Measurements from ENCODE around the gene MATR3.

MATR3 gene

DNA sequence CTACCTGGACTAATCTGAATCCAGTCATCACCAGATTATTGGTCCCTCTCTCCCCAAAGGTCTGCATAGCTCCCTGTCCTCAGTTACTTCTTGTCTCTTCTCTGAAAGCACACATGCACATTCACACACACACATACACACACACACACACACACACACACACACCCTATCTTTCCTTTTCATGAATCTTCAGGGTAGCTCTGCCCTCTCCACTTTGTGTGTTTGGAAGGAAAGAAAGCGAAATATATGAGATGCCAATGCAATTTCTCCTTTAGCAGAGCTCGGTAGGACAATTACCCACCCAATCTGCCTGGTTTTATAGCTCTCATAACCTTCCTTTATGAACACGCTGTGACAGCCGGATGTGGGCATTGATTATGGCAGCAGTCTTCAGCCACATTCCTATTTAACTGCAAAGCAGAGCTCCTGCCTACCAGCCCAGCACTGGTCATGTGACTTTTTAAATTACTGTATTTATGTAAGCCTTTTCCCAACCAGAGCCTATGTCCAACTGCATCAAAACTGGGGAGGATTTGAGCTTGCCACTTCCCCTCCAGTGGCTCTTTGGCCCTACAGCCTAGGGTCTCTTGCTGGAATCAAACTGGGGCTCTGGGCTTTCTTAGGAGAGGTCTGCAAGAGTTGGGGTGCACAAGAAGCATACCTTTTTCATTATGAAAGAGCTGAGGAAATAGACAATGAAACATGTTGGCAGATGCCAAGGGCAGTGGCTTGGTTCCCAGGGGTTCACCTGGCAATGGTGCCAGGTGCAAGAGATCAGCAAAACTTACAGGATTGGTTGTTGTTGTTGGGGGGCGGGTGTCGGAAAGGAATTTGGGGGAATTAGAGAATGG, 20.8 kb upstream of the MATR3 start:
- DNase-seq, result no peak

DNA sequence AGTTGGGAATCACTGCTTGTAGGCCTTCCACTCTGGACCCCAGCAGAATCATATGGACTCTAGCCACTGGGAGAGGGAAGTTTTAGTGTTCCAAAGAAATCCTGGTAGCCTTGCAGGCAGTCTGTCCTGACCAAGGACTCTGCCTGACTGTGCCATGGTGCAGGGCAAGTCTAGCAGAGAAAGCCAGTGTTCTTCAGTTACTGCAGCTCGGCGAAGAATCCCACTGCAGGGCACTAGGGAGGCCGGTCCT, 20.3 kb upstream of the MATR3 start:
- DNase-seq, result no peak

DNA sequence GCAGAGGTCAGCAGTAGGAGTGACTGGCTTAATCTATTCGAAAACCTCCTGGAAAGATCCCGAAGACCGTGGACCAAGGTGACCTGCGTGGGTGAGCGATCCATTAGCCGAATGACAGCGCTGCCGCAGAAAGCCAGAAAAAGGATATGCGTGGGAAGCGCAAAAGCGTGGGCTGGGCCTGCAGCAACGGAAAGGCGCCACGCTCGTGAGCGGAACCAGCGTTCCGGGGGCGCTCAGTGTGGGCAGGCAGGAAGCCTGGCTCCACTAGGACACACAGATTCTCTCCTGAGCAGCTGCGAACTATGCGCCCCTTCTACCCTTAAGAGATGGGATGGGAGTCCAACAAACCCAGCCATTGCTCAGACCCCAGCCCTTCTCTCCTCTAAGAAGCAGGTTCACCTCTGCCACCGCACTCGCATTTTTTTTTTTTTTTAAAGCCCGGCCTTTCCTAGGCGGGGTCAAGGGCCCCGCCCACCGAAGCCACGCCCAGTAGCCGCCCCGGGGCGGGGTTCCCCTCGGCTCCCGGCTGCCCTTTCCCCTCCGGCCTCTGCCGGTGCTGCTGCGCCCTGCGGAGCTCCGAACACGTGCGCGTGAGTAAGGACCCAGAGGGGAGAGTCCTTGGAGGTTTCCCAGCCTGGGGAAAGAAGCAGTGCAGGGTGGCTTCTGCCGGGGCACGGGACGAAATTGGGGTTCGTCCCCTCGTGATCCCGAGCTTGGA, 19.8 kb upstream of the MATR3 start:
- DNase-seq, result peak; percentile 76

DNA sequence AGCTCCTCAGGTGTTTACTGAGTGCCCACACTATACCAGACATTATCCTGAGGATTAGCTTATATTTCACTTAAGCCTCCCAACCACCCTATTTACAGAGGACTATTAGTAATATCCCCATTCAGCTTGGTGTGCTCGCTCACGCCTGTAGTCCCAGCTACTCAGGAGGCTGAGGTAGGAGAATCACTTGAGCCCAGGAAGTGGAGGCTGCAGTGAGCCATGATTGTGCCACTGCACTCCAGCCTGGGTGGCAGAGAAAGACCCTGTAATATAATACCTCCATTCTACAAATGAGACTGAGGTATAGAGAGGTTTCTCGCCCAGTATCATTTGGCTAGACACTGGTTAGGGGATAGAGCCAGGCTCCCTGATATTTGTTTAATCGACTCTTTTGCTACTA, 18.0 kb upstream of the MATR3 start:
- no peak for DNase-seq

DNA sequence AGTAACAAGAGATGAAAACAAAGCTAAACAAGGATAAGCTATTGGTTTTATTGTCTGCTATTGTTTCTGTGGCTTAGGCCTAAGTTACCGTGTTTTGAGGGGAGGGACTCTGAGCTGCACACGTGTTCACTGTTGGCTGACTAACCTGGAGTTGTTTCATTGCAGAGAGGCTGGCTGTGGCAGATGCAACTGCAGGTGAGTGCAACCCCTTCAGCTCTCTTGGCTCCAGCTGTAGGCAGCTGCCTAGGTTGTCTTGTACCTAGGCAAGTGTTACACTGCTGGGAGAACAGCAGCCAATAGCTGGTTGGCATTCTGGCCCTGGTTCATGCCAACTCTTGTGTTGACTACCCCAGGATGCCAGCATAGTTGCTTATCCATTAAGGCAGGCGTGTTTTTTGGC, 17.6 kb upstream of the MATR3 start:
- DNase-seq, result no peak

DNA sequence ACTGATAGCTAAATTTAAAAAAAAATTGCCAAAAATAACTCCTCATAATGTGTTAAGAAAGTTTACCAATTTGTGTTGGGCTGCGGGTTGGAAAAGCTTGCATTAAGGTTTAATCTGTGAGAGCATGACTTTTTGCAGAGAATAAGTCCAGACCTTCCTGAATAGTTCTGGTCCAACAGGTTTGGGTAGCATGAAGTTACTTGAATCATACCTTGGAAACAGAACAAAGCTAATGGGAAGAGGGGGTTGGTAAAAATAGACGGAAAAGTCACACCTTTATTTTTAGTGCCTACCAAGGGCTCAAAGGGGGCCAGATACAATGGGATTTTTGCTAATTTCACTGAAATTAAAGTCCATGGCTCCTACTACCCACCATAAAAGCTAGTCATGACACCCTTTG, 17.1 kb upstream of the MATR3 start:
- DNase-seq, result no peak

DNA sequence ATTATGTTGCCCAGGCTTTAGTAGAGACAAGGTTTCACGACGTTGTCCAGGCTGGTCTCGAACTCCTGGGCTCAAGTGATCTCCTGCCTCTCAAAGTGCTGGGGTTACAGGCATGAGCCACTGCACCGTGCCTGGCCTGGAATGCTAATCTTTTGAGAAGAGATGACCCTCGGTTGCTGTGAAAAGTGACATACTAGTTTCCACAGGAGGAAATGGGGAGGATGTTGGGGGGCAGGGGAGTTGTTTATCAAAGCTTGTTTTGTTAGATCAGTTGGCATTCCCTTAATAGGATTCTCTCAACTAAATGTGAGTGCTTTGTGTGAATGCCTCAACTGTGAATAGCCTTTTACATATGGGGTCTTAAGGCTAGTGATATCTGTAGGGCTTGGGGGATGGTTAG, 16.4 kb upstream of the MATR3 start:
- DNase-seq, result no peak

DNA sequence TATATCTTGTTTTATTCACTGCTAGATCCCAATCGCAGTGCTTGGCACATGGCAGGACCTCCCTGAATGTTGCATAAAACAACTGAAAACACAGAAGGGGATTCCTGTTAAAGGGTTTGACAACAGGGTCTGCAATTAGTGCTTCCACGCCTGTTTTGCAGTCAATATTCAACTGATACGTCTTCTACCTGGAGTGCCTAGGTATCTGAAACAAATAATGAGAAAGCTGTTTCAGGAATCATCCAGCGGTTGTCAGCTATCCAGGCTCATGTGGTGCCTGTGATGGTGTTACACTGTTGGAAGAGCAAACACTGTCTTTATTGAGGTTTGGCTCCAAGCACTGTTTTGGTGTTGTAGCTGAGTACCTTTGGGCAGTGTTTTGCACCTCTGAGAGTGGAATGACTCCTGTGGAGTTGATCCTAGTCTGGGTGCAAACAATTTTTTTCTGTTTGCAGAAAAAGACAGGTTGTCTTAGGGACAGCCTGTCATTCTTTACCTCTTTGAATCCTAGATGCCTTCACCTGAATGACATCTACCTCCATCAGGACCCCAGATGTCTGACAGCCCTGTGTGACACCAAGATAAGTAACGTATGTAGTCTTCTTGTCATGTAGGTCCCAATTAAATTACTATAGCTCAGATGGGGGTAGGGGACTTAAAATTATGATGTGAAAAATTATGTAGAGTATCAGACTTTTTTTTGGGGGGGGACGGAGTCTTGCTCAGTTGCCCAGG, 14.8 kb upstream of the MATR3 start:
- no peak for DNase-seq

DNA sequence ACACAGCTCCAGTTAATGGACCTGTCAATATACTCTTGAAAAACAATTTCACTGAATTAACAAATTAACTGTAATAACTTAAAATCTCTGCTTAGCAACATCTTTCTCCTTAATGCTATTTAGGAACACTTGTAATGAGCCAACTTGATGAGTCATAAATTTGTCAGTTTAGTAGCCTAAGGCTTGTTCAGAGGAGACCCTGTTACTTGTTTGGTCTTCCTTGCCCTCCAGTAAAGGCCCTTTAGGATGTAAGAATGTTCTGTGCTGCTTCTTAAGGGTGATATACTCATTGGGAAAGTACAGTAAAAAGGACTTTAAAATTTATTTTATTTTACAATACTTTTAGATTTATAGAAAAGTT, 11.4 kb upstream of the MATR3 start:
- DNase-seq, result no peak

DNA sequence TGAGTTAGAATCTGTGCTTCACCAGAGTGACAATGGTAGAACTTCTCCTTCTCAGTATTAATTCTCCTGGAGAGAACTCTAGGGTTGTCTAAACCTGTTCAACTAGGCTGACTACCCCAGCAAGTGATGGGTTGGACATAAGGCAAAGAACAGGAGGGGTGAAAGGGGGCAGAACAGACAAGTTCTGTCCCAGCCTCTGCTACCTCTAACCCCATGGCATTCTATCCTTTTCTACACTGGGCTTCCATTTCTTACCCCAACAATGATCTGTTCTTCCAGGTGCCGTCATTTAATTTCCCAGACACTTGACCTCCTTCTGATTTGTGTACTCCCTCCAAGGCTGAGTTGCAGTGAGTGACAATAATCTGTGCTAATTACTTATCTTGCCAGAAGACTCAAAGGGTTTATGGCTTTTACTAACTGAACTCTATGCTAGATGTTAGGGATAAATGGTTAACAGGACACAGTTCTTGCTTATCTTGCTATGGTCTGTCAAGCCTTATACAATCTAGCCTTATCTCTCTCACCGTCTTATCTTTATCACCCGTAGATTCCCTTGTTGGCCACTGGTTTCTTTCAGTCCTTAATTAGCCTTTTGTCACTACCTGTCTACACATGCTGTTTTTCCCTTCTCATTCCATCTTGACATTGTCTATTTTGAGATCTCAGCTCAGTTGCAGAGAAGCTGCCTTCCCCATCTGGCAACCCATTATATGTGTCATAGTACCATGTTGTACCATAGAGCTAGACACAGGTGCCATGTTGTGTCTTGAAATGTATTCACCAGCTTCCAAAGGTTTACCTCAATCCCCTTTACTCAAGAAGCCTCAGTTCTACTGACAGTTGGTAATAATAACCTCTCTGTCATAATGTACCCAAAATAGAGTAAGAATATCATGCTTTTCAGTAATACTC, 10.0 kb upstream of the MATR3 start:
- DNase-seq, result no peak

DNA sequence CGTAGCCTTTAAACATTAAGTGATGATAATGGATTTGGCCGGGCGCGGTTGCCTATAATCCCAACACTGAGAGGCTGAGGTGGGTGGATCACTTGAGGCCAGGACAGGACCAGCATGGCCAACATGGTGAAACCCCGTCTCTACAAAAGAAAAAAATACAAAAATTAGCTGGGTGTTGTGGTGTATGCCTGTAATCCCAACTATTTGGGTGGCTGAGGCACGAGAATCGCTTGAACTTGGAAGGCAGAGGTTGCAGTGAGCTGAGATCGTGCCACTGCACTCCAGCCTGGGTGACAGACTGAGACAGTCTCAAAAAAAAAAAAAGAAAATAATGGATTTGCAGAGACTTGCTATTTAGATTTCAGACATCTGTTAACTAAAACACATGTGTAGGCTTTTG, 9.2 kb upstream of the MATR3 start:
- no peak for DNase-seq

DNA sequence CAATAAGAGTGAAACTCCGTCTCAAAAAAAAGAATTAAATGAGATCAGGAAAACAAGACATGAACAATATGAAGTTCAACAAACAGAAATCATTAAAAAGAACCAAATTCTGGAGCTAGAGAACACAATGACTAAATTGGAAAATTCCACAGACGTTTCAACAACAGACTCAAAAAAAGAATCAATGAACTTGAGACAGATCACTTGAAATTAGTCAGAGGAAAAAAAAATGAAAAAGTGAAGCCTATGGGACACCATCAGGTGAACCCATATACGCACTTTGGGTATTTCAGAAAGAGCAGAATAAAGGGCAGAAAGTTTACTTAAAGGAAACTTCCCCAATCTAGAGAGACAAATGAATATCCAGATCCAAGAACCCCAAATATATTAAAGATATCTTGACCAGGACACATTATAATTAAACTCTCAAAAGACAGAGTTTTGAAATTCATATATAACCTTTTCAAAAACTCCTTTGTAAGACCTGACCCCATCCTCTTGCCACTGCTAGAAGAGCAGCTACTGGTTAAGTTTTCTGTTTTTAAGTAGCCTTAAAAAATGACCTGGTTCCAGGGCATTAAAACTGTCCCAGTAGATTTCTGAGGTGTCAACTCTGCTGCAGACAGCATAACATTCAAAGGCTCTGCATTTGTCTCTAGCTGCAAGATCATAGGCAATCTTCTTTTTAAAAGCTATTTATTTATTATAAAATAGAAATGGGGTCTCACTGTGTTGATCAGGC, 7.7 kb upstream of the MATR3 start:
- DNase-seq, result no peak

DNA sequence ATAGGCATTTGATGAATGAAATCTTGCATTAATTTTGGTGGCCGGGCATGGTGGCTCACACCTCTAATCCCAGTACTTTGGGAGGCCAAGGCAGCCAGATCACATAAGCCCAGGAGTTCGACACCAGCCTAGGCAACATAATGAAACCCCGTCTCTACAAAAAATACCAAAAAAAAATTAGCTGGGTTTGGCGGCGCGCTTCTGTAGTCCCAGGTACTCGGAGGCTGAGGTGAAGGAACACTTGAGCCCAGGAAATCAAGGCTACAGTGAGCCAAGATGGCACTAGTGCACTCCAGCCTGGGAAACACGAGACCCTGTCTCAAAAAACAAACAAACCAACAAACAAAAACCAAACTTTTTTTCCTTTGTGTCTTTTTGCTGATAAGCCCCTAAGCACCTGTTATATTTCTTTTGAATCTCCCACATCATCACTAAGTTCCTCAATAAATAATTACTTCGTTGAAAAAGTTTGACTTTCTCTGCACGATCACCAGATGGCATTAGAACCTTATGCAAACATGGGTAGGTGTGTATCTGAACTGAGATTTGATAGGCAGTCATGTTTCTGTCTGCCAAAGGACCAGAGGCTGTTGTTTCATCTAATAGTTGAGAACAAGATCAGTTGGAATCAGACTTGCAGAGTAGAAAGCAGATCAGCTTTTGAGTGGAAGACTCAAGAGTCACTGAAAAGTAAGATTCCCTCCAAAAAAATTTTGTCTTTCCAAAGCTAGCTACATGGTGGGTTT, 5.5 kb upstream of the MATR3 start:
- no peak for DNase-seq

DNA sequence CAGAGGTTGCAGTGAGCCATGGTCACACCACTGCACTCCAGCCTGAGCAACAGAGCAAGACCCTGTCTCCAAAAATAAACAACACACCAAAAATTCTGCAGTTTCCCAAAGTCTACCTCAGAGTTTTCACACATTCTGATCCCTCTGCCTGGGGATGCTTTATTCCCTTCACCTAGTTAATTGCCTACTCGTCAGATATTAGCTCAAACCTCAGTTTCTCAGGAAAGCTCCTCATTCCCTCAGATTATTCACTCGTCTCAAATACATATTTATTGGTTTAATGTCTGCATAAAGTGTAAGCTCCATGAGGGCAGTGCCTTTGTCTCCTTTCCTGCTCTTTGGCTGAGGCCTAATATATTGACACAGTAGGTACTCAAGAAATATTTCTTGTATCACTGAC, 2.5 kb upstream of the MATR3 start:
- DNase-seq, result no peak

DNA sequence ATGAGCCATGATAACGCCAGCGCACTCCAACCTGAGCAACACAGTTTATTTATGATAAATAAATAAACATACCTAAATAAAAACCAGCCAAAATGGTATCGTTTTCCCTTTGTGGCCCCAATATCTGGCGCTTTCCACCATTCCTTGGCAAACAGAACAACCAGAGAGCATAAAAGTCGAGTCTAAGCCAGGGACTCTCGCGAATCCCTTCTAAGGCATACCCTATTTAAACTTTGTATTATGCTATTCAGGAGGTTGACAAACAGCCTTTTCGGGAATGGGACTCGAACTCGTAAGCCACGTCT, 386 bp upstream of the MATR3 start:
- no peak for DNase-seq

DNA sequence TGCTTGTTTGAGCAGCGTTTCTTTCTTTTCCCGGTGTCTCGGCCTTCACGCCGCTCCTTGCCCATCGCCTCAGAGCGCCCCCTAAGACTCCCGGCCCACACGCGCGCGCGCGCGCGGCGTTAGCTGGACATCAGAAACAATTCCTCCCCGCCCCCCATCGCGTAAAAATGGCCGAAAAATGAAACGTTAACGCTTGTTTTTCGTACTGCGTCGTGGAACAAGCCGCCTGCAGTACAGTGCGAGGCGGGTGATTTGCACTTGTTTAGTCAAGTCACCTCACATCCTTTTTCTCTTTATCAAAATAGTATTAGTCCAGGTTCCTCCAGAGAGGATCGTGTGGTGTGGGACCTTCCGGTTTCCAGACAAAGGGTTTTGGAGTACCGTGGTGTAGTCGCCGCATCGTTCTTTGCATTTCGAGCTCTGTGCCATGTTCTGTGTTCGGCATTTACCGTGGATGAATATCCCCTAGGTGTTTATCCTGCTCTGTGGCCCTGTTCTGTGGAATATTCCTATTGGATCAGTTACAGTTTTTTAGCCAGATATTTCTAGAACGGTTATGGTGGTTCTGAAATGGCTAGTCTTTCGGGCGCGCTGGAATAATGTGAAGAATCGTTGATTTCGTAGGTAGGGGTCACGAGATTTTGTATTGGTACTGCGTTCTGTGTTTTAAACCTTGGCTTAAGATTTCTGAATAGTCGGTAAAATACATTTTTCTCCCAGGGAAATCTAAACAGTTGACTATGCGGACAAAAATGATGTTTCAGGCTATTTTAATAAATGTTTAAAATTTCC, 1.0 kb downstream of the MATR3 start:
- peak; percentile 43 for DNase-seq

DNA sequence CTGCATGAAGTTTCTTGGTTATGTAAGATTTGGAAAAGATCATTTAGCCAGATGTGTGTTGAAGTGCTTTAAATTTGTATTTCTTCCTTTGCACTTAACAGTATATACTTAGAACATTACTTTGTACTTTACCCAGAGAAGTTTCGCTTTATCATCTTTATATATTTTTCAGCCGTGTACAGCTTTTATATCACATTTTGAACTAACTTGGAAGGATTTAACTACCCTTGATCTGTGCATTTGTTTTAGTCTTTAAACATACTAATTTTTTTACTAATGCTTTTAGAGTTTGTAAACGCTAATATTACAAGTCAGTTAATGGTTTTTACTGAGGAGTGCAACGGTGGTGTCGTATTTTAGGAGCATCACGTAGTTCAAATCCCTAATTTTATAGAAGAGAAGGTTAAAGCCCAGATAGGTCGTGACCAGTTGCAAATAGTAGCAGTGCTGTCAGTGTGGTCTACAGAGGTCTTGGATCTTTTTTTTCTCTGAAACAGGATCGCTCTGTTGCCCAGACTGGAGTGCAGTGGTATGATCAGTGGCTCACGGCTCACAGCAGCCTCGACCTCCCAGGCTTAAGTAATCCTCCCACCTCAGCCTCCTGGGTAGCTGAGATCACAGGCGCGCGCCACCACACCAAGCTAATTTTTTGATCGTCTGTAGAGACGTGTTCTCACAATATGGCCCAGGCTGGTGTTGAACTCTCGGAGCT, 2.0 kb downstream of the MATR3 start:
- DNase-seq, result no peak

DNA sequence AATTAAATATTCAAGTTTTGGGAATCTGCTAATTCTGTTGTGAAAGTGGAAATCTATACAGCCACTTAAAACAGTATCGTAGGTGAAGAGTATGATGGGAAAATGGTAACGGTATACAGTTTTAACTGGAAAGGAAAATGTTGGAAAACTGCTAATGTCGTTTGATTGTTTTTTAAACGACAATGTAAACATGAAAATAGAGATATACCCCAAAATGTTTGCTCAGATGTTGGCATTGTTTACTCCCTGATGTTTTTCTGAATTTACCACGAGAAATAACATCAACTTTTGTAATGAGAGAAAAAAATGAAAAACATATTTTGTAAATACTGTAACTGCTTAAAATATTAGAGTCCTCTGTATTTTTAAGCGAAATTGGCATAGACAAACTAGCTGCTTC, 2.7 kb downstream of the MATR3 start:
- DNase-seq, result no peak

DNA sequence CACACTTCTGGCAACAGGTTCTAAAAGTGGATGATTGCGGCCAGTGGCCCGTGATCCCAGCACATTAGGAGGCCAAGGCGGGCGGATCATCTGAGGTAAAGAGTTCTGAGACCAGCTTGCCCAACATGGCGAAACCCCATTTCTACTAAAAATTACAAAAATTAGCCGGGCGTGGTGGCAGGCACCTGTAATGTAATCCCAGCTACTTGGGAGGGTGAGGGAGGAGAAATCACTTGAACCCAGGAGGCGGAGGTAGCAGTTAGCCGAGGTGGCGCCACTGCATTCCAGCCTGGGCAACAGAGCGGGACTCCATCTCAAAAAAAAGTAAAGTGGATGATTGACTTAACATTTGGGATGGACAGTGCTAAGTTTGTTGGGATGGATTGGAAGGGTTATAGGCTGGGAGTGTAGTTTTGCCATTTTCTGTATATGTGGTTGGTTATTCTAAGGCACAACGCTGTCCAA, 3.4 kb downstream of the MATR3 start:
- DNase-seq, result no peak

DNA sequence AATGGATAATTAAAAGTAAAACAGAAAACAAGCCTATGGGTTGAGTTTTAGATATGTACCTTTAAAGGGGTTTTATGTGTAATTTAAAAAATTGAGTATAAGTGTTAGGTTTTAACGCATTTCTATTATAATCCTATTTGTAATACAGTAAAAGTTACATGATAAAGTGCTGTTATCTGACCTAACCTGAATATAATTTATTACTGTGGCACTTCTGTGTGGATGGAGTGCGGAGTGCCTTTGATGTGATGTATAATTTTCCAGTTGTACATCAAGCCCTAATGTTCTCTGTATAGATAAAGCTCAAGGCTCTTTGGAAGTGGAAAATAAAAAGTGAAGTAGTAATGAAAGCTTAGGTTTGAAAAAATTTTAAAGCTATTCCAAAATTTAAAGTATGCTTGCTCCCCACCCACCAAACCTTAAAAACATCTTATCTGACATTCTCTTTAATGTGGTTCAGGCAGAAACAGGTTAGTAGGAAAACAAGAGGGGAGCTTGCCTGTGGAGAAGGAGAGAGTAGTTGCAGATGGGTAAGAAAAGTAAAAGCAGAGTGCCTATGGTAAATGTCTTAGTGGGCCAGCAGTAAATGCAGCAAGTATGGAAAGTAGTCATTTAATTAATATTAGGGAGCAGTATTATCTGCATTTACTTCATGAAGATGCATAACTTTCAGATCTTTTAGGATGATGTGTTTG, 4.0 kb downstream of the MATR3 start:
- DNase-seq, result no peak

Measured in activated T-cell treated with anti-CD3 and anti-CD28 coated beads for 4 hours (primary cell).